ENCODE results near the gene COL4A1.

The COL4A1 gene

DNA sequence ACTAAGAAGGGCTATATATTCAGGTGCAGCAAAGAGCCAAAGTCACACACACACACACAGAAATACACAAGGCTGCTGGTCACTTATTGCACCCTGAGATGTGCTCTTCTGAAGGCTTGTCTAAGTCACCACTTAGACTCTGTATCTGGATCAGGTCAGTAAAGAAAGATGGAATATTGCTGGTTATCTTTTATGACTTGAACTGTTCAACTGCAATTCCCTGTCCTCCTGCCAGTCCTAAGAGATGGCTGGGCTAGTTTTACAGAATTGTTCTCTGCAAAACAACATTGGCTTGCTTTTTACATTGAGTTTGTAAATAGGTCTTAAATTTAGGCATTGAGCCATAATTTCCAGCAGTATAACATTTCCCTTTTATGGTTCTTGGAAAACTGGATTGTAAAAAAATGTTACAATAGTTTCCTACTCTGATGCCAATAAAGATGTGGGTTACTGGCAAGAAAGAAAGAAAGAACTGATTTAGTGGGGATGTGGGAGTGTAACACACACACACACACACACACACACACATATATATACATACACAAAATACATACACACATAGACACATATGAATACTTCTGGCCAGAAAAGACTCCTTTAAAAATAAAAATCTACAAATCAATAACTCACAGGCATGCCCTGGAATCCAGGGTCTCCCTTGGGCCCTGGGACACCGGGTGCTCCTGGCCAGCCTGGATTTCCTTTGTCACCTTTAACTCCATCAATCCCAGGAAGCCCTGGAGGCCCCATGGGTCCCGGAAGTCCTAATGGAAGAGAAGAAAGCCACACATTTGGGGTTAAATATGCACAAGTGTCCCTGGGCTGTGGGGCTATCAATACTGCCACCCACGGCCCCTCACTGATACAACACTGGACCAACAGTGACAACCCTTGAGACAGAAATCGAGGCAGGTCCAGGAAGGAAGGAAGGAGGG lies 137.7 kb downstream of the COL4A1 start:
- DNase-seq (ENCODE audit: low read depth in 1 of 2, low spot score in 1 of 2), result no peak
- H3K27me3 ChIP-seq (ENCODE audit: insufficient read depth, poor library complexity, severe bottlenecking), result no peaks in the 10 kb centered on the region
- no peak overlapping the region for H3K4me3 ChIP-seq (replicated peaks; ENCODE audit: insufficient read depth, low read length)
- H3K27ac ChIP-seq (replicated peaks), result no peak overlapping the region
- TF ChIP-seq SPI1 (IDR thresholded peaks at IDR 0.05; ENCODE audit: borderline replicate concordance, low read depth), result no peak
- TF ChIP-seq, protein P1, sequence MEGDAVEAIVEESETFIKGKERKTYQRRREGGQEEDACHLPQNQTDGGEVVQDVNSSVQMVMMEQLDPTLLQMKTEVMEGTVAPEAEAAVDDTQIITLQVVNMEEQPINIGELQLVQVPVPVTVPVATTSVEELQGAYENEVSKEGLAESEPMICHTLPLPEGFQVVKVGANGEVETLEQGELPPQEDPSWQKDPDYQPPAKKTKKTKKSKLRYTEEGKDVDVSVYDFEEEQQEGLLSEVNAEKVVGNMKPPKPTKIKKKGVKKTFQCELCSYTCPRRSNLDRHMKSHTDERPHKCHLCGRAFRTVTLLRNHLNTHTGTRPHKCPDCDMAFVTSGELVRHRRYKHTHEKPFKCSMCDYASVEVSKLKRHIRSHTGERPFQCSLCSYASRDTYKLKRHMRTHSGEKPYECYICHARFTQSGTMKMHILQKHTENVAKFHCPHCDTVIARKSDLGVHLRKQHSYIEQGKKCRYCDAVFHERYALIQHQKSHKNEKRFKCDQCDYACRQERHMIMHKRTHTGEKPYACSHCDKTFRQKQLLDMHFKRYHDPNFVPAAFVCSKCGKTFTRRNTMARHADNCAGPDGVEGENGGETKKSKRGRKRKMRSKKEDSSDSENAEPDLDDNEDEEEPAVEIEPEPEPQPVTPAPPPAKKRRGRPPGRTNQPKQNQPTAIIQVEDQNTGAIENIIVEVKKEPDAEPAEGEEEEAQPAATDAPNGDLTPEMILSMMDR (IDR thresholded peaks at IDR 0.05; ENCODE audit: insufficient read depth, low read length), result no peak
- no peak for TF ChIP-seq POLR2AphosphoS5 (IDR thresholded peaks at IDR 0.05; ENCODE audit: low read depth)
- TF ChIP-seq GABPA (IDR thresholded peaks at IDR 0.05; ENCODE audit: low read depth), result no peak
- TF ChIP-seq, protein P2, sequence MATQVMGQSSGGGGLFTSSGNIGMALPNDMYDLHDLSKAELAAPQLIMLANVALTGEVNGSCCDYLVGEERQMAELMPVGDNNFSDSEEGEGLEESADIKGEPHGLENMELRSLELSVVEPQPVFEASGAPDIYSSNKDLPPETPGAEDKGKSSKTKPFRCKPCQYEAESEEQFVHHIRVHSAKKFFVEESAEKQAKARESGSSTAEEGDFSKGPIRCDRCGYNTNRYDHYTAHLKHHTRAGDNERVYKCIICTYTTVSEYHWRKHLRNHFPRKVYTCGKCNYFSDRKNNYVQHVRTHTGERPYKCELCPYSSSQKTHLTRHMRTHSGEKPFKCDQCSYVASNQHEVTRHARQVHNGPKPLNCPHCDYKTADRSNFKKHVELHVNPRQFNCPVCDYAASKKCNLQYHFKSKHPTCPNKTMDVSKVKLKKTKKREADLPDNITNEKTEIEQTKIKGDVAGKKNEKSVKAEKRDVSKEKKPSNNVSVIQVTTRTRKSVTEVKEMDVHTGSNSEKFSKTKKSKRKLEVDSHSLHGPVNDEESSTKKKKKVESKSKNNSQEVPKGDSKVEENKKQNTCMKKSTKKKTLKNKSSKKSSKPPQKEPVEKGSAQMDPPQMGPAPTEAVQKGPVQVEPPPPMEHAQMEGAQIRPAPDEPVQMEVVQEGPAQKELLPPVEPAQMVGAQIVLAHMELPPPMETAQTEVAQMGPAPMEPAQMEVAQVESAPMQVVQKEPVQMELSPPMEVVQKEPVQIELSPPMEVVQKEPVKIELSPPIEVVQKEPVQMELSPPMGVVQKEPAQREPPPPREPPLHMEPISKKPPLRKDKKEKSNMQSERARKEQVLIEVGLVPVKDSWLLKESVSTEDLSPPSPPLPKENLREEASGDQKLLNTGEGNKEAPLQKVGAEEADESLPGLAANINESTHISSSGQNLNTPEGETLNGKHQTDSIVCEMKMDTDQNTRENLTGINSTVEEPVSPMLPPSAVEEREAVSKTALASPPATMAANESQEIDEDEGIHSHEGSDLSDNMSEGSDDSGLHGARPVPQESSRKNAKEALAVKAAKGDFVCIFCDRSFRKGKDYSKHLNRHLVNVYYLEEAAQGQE (IDR thresholded peaks at IDR 0.05; ENCODE audit: insufficient replicate concordance, low read depth), result no peak

DNA sequence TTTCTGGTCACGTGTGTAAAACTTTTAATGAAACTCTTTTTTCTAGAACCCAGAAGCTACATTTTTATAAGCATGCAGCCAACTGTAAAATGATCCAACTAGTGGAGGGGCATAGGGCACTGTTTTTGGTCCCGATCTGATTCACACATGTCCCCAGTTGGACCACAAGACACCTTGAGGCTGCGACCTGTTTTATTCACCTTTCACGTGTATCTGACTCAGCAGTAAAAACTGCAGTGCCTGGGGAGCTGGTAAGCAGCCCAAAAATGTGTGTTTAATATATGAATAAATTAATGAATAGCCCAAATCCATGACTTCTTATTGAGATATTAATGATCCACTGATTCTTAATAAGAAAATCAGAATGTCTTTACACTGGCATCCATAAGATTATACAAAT lies 140.4 kb downstream of the COL4A1 start:
- no peak for DNase-seq (ENCODE audit: low read depth in 1 of 2, low spot score in 1 of 2)
- TF ChIP-seq GABPA (IDR thresholded peaks at IDR 0.05; ENCODE audit: low read depth) (no peak), SPI1 (IDR thresholded peaks at IDR 0.05; ENCODE audit: borderline replicate concordance, low read depth) (no peak), POLR2AphosphoS5 (IDR thresholded peaks at IDR 0.05; ENCODE audit: low read depth) (no peak)
- TF ChIP-seq, protein P1 (IDR thresholded peaks at IDR 0.05; ENCODE audit: insufficient read depth, low read length), result no peak
- TF ChIP-seq, protein P2 (IDR thresholded peaks at IDR 0.05; ENCODE audit: insufficient replicate concordance, low read depth), result no peak
- Histone ChIP-seq H3K4me3 (replicated peaks; ENCODE audit: insufficient read depth, low read length) (no peak overlapping the region), H3K27ac (replicated peaks) (no peak overlapping the region), H3K27me3 (ENCODE audit: insufficient read depth, poor library complexity, severe bottlenecking) (no peaks in the 10 kb centered on the region)

DNA sequence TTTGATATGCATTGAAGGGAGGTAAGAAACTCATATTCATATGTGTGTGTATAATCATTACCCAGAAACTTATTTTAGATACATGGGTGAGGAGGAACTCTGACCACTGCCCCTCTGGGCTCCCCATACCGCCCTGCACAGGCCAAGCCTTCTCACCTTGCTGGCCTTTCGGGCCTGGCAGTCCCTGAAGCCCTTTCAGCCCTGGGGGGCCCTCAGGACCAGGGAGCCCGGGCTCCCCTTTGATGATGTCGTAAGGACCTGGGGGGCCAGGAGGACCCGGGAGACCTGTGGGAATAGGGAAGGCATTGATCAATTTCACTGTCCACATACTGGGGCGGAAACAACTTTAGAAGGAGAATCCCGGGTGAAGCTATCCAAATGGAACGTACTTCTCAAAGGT lies 142.3 kb downstream of the COL4A1 start:
- no peak for DNase-seq (ENCODE audit: low read depth in 1 of 2, low spot score in 1 of 2)
- TF ChIP-seq GABPA (IDR thresholded peaks at IDR 0.05; ENCODE audit: low read depth) (no peak), POLR2AphosphoS5 (IDR thresholded peaks at IDR 0.05; ENCODE audit: low read depth) (no peak), SPI1 (IDR thresholded peaks at IDR 0.05; ENCODE audit: borderline replicate concordance, low read depth) (no peak)
- TF ChIP-seq, protein P2 (IDR thresholded peaks at IDR 0.05; ENCODE audit: insufficient replicate concordance, low read depth), result no peak
- TF ChIP-seq, protein P1 (IDR thresholded peaks at IDR 0.05; ENCODE audit: insufficient read depth, low read length), result no peak
- Histone ChIP-seq H3K27ac (replicated peaks) (no peak overlapping the region), H3K4me3 (replicated peaks; ENCODE audit: insufficient read depth, low read length) (no peak overlapping the region), H3K27me3 (ENCODE audit: insufficient read depth, poor library complexity, severe bottlenecking) (no peaks in the 10 kb centered on the region)
